H1 (cell line): ENCODE data around the gene RASA4B. TPM values are rescaled to one million over a fixed set of nuclear protein-coding genes. Genes with fewer than 3 reads are reported as not detected.
A peak's percentile ranks its signal among the peaks of the same experiment; 100 is the strongest.

Source experiments
- CTCF ChIA-PET: fragments of 300-600 bp; sonication (Branson Sonifier 250); formaldehyde crosslinking; loops from one replicate; lab custom pipeline; 2021; ENCODE audit not compliant: partially characterized antibody; lab: Charles Lee
- POLR2A ChIA-PET: fragments of 300-600 bp; sonication (Branson Sonifier 250); formaldehyde crosslinking; loops from one replicate; lab custom pipeline; 2021; ENCODE audit warnings: inconsistent platforms; ENCODE audit not compliant: partially characterized antibody; lab: Charles Lee
- DNase-seq, 2 experiments: peaks; one replicate each; pipeline versions ENCODE4 v3.0.0 to v3.0.0-alpha.2; 2010 to 2022; ENCODE audit warnings: low spot score in 2 of 2, low read depth in 1 of 2, mixed read lengths in 1 of 2
- FAIRE-seq: peaks from 2 replicates; lab custom pipeline; 2011; peaks lifted over from hg19 to GRCh38; lab: Jason Lieb, UNC
- H2AFZ ChIP-seq: 2 replicates; pipeline ENCODE4 v1.8.1; 2012; ENCODE audit warnings: low read length, inconsistent platforms
- H2AK5ac ChIP-seq: 2 replicates; pipeline ENCODE4 v1.6.1; 2013; ENCODE audit warnings: low read depth, low read length
- H2BK120ac ChIP-seq: replicated peaks from 2 replicates; pipeline ENCODE3; 2013; ENCODE audit warnings: low read depth, low read length, inconsistent platforms
- H2BK12ac ChIP-seq: 2 replicates; pipeline ENCODE4 v1.6.1; 2013; ENCODE audit warnings: low read depth, low read length
- H2BK15ac ChIP-seq: 2 replicates; pipeline ENCODE4 v1.6.1; 2013; ENCODE audit warnings: low read length
- H2BK20ac ChIP-seq: 2 replicates; pipeline ENCODE4 v1.6.1; 2013; ENCODE audit warnings: low read length
- H2BK5ac ChIP-seq: 2 replicates; pipeline ENCODE4 v1.6.1; 2013; ENCODE audit warnings: low read depth, low read length
- H3K14ac ChIP-seq: 2 replicates; pipeline ENCODE4 v1.6.1; 2013; ENCODE audit warnings: inconsistent platforms; ENCODE audit not compliant: insufficient read length
- H3K18ac ChIP-seq: 2 replicates; pipeline ENCODE4 v1.6.1; 2013; ENCODE audit warnings: low read length; ENCODE audit errors: extremely low read depth
- H3K23ac ChIP-seq: 2 replicates; pipeline ENCODE4 v1.6.1; 2013; ENCODE audit warnings: inconsistent platforms; ENCODE audit not compliant: insufficient read length
- H3K23me2 ChIP-seq: 2 replicates; pipeline ENCODE4 v1.6.1; 2013; ENCODE audit warnings: low read depth, low read length
- H3K27ac ChIP-seq: 2 replicates; pipeline ENCODE4 v1.6.1; 2011; ENCODE audit warnings: low read depth, low read length, inconsistent platforms
- H3K27me3 ChIP-seq, 4 experiments: replicated peaks in 1 of 4; 1 replicate in 1 of 4; 2 replicates in 3 of 4; pipeline versions ENCODE4 v1.6.1 to v1.8.1; 2011 to 2013; ENCODE audit warnings: low read length in 3 of 4, mild to moderate bottlenecking in 3 of 4, inconsistent platforms in 2 of 4, mixed read lengths in 2 of 4, moderate library complexity in 1 of 4; ENCODE audit not compliant: control insufficient read depth in 3 of 4, insufficient read depth in 3 of 4; ENCODE audit errors: extremely low read depth in 1 of 4
- H3K36me3 ChIP-seq, 4 experiments: 2 replicates each; pipeline versions ENCODE4 v1.6.1 to v1.8.1; 2011 to 2013; ENCODE audit warnings: mild to moderate bottlenecking in 4 of 4, low read length in 3 of 4, moderate library complexity in 2 of 4, control low read depth in 1 of 4, inconsistent platforms in 1 of 4; ENCODE audit not compliant: insufficient read depth in 4 of 4, control insufficient read depth in 2 of 4
- H3K4ac ChIP-seq: replicated peaks from 2 replicates; pipeline ENCODE3; 2013; ENCODE audit warnings: low read length, low read depth, mixed read lengths, inconsistent platforms; ENCODE audit not compliant: insufficient read length
- H3K4me1 ChIP-seq, 4 experiments: replicated peaks in 1 of 4; 1 replicate in 1 of 4; 2 replicates in 3 of 4; pipeline versions ENCODE4 v1.6.1 to v1.8.1; 2011 to 2013; ENCODE audit warnings: low read length in 3 of 4, inconsistent platforms in 2 of 4, mixed read lengths in 1 of 4; ENCODE audit not compliant: insufficient read depth in 4 of 4, control insufficient read depth in 3 of 4
- H3K4me2 ChIP-seq, 2 experiments: 2 replicates each; pipeline versions ENCODE4 v1.6.1 to v1.8.1; 2011 to 2013; ENCODE audit warnings: low read depth in 2 of 2, low read length in 2 of 2, control low read depth in 1 of 2, inconsistent platforms in 1 of 2, mild to moderate bottlenecking in 1 of 2; ENCODE audit not compliant: insufficient read depth in 1 of 2
- H3K4me3 ChIP-seq, 4 experiments: fragments of 200-600, 300-600 bp in 1 of 4; sonication (generic), shearing (Covaris generic), sonication (Bioruptor Twin) in 1 of 4; 2 replicates each; pipeline versions ENCODE4 v1.5.1 to v1.8.1; 2011 to 2016; ENCODE audit warnings: low read length in 4 of 4, low read depth in 3 of 4, control low read depth in 2 of 4, inconsistent platforms in 2 of 4, mild to moderate bottlenecking in 2 of 4, mixed read lengths in 1 of 4, moderate library complexity in 1 of 4; ENCODE audit not compliant: insufficient read depth in 2 of 4; ENCODE audit errors: extremely low read depth in 1 of 4
- H3K56ac ChIP-seq: replicated peaks from 2 replicates; pipeline ENCODE3; 2013; ENCODE audit warnings: low read depth, mild to moderate bottlenecking, mixed read lengths, low read length, inconsistent platforms; ENCODE audit not compliant: insufficient read length
- H3K79me1 ChIP-seq: 2 replicates; pipeline ENCODE4 v1.6.1; 2013; ENCODE audit warnings: low read depth, low read length, control low read depth
- H3K79me2 ChIP-seq, 2 experiments: 2 replicates each; pipeline versions ENCODE4 v1.6.1 to v1.8.1; 2012 to 2013; ENCODE audit warnings: low read length in 2 of 2, mild to moderate bottlenecking in 2 of 2, inconsistent platforms in 1 of 2; ENCODE audit not compliant: insufficient read depth in 2 of 2, control insufficient read depth in 1 of 2
- H3K9ac ChIP-seq, 4 experiments: replicated peaks in 1 of 4; 1 replicate in 1 of 4; 2 replicates in 3 of 4; pipeline versions ENCODE4 v1.6.1 to v1.8.1; 2011 to 2013; ENCODE audit warnings: low read depth in 3 of 4, low read length in 3 of 4, control low read depth in 2 of 4, mild to moderate bottlenecking in 2 of 4, moderate library complexity in 2 of 4, inconsistent platforms in 1 of 4; ENCODE audit errors: extremely low read depth in 1 of 4
- H3K9me3 ChIP-seq, 2 experiments: 2 replicates each; pipeline versions ENCODE4 v1.6.1 to v1.8.1; 2012 to 2013; ENCODE audit warnings: mild to moderate bottlenecking in 2 of 2, moderate library complexity in 2 of 2, control low read depth in 1 of 2, inconsistent platforms in 1 of 2, low read depth in 1 of 2, low read length in 1 of 2, mixed read lengths in 1 of 2; ENCODE audit not compliant: insufficient read depth in 2 of 2
- H4K20me1 ChIP-seq, 2 experiments: replicated peaks in 1 of 2; 2 replicates each; pipeline versions ENCODE3 to v1.8.1; 2011 to 2013; ENCODE audit warnings: inconsistent platforms in 2 of 2, low read length in 2 of 2, mild to moderate bottlenecking in 1 of 2; ENCODE audit not compliant: insufficient read depth in 2 of 2, control insufficient read depth in 1 of 2
- H4K5ac ChIP-seq: 2 replicates; pipeline ENCODE4 v1.6.1; 2013; ENCODE audit warnings: low read length, low read depth, mixed read lengths, inconsistent platforms; ENCODE audit not compliant: insufficient read length
- H4K8ac ChIP-seq: 2 replicates; pipeline ENCODE4 v1.8.0; 2013; ENCODE audit warnings: mild to moderate bottlenecking, moderate library complexity, low read length, inconsistent platforms; ENCODE audit not compliant: insufficient read depth; ENCODE audit errors: extremely low read depth
- H4K91ac ChIP-seq: replicated peaks from 2 replicates; pipeline ENCODE3; 2013; ENCODE audit warnings: low read length, mixed read lengths, inconsistent platforms; ENCODE audit not compliant: insufficient read length
- BRCA1 ChIP-seq: IDR thresholded peaks from 2 replicates; pipeline ENCODE4 v1.6.1; 2012; ENCODE audit warnings: low read depth, low read length, improper control_type of control experiment
- CREB1 ChIP-seq: IDR thresholded peaks from 2 replicates; pipeline ENCODE4 v1.6.1; 2012; ENCODE audit warnings: inconsistent platforms
- CTCF ChIP-seq, 3 experiments: IDR thresholded peaks; 1 replicate in 2 of 3; 2 replicates in 1 of 3; pipeline versions ENCODE4 v1.5.1 to v1.6.1; 2011; ENCODE audit warnings: low read length in 3 of 3, mild to moderate bottlenecking in 3 of 3, inconsistent platforms in 2 of 3, low read depth in 1 of 3, moderate library complexity in 1 of 3; ENCODE audit not compliant: insufficient read depth in 1 of 3; ENCODE audit errors: control extremely low read depth in 1 of 3
- GTF2F1 ChIP-seq: IDR thresholded peaks from 2 replicates; pipeline ENCODE4 v1.6.1; 2012; ENCODE audit warnings: low read depth, low read length, improper control_type of control experiment, borderline replicate concordance
- JUN ChIP-seq: IDR thresholded peaks from 2 replicates; pipeline ENCODE4 v1.6.1; 2011; ENCODE audit warnings: low read depth, mild to moderate bottlenecking, improper control_type of control experiment, low read length
- PHF8 ChIP-seq: fragments of 200-600 bp; sonication (generic); conservative IDR thresholded peaks from 2 replicates; pipeline ENCODE4 v1.7.1; 2012; ENCODE audit warnings: low read depth, mild to moderate bottlenecking, inconsistent platforms, low read length, moderate library complexity
- SIN3A ChIP-seq, 2 experiments: IDR thresholded peaks in 1 of 2; conservative IDR thresholded peaks in 1 of 2; 2 replicates each; pipeline ENCODE4 v1.6.1; 2011 to 2012; ENCODE audit warnings: low read length in 2 of 2, improper control_type of control experiment in 1 of 2, low read depth in 1 of 2, mild to moderate bottlenecking in 1 of 2
- SP1 ChIP-seq: IDR thresholded peaks from 2 replicates; pipeline ENCODE4 v1.6.1; 2011; ENCODE audit warnings: low read depth, low read length
- WGBS, 2 experiments: shearing (Covaris generic) in 1 of 2; methylation state at CpG; one replicate each; pipeline versions ENCODE4 v1.1.6 to v1.1.7; 2013 to 2015; ENCODE audit warnings: low lambda C conversion rate in 2 of 2, mixed read lengths in 2 of 2, inconsistent platforms in 1 of 2, low coverage in 1 of 2, missing lambda C conversion rate in 1 of 2; ENCODE audit not compliant: insufficient replicate concordance in 2 of 2, insufficient coverage in 1 of 2, insufficient read length in 1 of 2; ENCODE audit errors: extremely low coverage in 1 of 2, missing lambda C conversion rate in 1 of 2; 5-methylcytosine and 5-hydroxymethylcytosine counted together
- polyA plus RNA-seq, 7 experiments: library from polyadenylated mRNA; depleted of rRNA in 3 of 7; stranded (reverse) in 5 of 7; unstranded in 2 of 7; fragments of >200 nt in 5 of 7; fragments of 200-250 nt in 2 of 7; gene quantifications; 1 replicate in 5 of 7; 2 replicates in 1 of 7; 4 replicates in 1 of 7; pipeline versions ENCODE4 v1.2.1 to v1.2.3, GENCODE V29; 2011 to 2013; ENCODE audit warnings: missing spikeins in 2 of 7, mixed read lengths in 2 of 7
- total RNA-seq: library from RNA; stranded (reverse); fragmentation: NEBNext Ultra II Directional; extraction: Animal tissue kit (Norgen Biotek cat#: 25700); gene quantifications from 2 replicates; pipeline ENCODE4 v1.2.1, GENCODE V29; 2021

Gene RASA4B
- total and polyA plus RNA-seq, 2 of the 8 experiments (the other 6 are each of a cell fraction or from before 2014, with no cell fraction given) = 3.4 to 6.7 TPM

- no peak within 1 kb of the TSS for H4K5ac ChIP-seq
- no peaks in the 10 kb centered on the region; a peak in 1 of 8 replicates for H3K36me3 ChIP-seq
- no peak within 1 kb of the TSS; the same call in 1 of the 2 replicates for H3K27ac ChIP-seq
- peak within 1 kb of the TSS; percentile 46 for H3K56ac ChIP-seq
- FAIRE-seq = no peak
- no peak within 1 kb of the TSS for H2BK12ac ChIP-seq
- ChIA-PET POLR2A (interaction anchor here (2.3 to 3.6 kb wide), 2 partner anchors 8 to 9 kb away, joined by 8 to 16 read pairs; no protein-coding TSS in a partner anchor), CTCF (interaction anchor here (0.8 to 1.2 kb wide), 3 partner anchors 16 to 154 kb away, joined by 3 to 4 read pairs (median 3); no protein-coding TSS in a partner anchor)
- H3K27me3 ChIP-seq = no peaks in the 10 kb centered on the region
- peak within 1 kb of the TSS; percentile 77 to 85 for H3K4me2 ChIP-seq
- H2BK120ac ChIP-seq = no peak within 1 kb of the TSS
- H2BK5ac ChIP-seq = 0 out of 2 replicates have a peak within 1 kb of the TSS, but pooled peaks have one; percentile 35
- no peak within 1 kb of the TSS for H2BK15ac ChIP-seq
- peak in 1 of 2 experiments; percentile 86 for DNase-seq
- peaks cover 0 to 3% of the 10 kb centered on the region in 2 experiments for H4K20me1 ChIP-seq
- H3K4me3 ChIP-seq = peak within 1 kb of the TSS; percentile 62 to 78 (median 74)
- H3K9ac ChIP-seq = peak within 1 kb of the TSS in 3 of 4 experiments; percentile 20 to 93 (median 47); a peak in 5 of 7 replicates
- H3K9me3 ChIP-seq = no peaks in the 10 kb centered on the region
- no peak within 1 kb of the TSS for H3K14ac ChIP-seq
- peaks cover 3% of the 10 kb centered on the region; the same call in 1 of the 2 replicates for H3K23me2 ChIP-seq
- WGBS, 2 experiments = 4% methylated on average over 19 of the region's 90 CpGs; no CpG with 5 or more reads in 1 of the 2 experiments
- no peak within 1 kb of the TSS for H3K23ac ChIP-seq
- peak within 1 kb of the TSS; percentile 64 for H4K8ac ChIP-seq
- H3K4ac ChIP-seq = no peak within 1 kb of the TSS
- 0 out of 2 replicates have a peak within 1 kb of the TSS, but pooled peaks have one; percentile 44 for H2AFZ ChIP-seq
- H4K91ac ChIP-seq = no peak within 1 kb of the TSS
- H2AK5ac ChIP-seq = peak within 1 kb of the TSS; percentile 70; the same call in 1 of the 2 replicates
- peak within 1 kb of the TSS; percentile 78 for H3K18ac ChIP-seq
- no peaks in the 10 kb centered on the region for H3K79me2 ChIP-seq
- no peak within 1 kb of the TSS for H2BK20ac ChIP-seq
- no peaks in the 10 kb centered on the region for H3K79me1 ChIP-seq
- peaks cover 0 to 8% (median 5%) of the 10 kb centered on the region in 4 experiments; a peak in 5 of 7 replicates for H3K4me1 ChIP-seq
- TF ChIP-seq BRCA1 = no peak
- TF ChIP-seq GTF2F1 = no peak
- TF ChIP-seq SP1 = no peak
- TF ChIP-seq CTCF (IDR thresholded peaks at IDR 0.05; ENCODE audit: control extremely low read depth in 1 of 3, insufficient read depth in 1 of 3, low read depth in 1 of 3, low read length in 3 of 3) = no peak
- TF ChIP-seq CREB1 = no peak; the same call in 1 of the 2 replicates
- TF ChIP-seq JUN = no peak
- 0 out of 4 replicates have a peak, but pooled peaks have one; percentile 4 to 44 for TF ChIP-seq SIN3A (conservative IDR thresholded peaks at IDR 0.05 in 1 of 2, IDR thresholded peaks at IDR 0.05 in 1 of 2; ENCODE audit: low read depth in 1 of 2, low read length in 2 of 2)
- peak; percentile 57 for TF ChIP-seq PHF8
These were observed 84.1 kb downstream of the RASA4B start, which contains the start of gene ORAI2 for GRCh38 chr7:102433219-102434038. Gene ORAI2 (plus strand): TSS chr7:102433575. CDS start chr7:102438957, 5,382 bp downstream.
